ENCODE results near the gene OR8B2.
"Not testable (repeated sequence)": the region's sequence is repeated elsewhere in the genome, so short reads cannot be mapped to it uniquely, and the experiment has no call there.

Gene OR8B2

GRCh38 chr11:124384399-124384798, at the start of gene OR8B2:
Gene OR8B2, minus strand, starts transcription at chr11:124384499. Its CDS starts 1,156 bp downstream, at chr11:124383343.
- DNase-seq (ENCODE audit: low read depth, low spot score), result no peak

- no peak for DNase-seq (ENCODE audit: low read depth, low spot score)
Observed at GRCh38 chr11:124429599-124429998, 45.3 kb upstream of the OR8B2 start.

GRCh38 chr11:124424384-124424921, 40.2 kb upstream of the OR8B2 start, which contains the start of gene OR8B4:
Gene OR8B4, minus strand, starts transcription at chr11:124424871. Its CDS starts 0 bp downstream, at chr11:124424871.
- no peak for DNase-seq (ENCODE audit: low read depth, low spot score)

GRCh38 chr11:124421043-124421442, 36.7 kb upstream of the OR8B2 start:
- no peak for DNase-seq (ENCODE audit: low read depth, low spot score)

- DNase-seq (ENCODE audit: low read depth, low spot score), result peak; percentile 20
Observed at GRCh38 chr11:124415356-124415923, 31.1 kb upstream of the OR8B2 start.

GRCh38 chr11:124409906-124410305, 25.6 kb upstream of the OR8B2 start:
- no peak for DNase-seq (ENCODE audit: low read depth, low spot score)

GRCh38 chr11:124405581-124405980, 21.3 kb upstream of the OR8B2 start:
- DNase-seq (ENCODE audit: low read depth, low spot score), result no peak

GRCh38 chr11:124403186-124403585, 18.9 kb upstream of the OR8B2 start:
- DNase-seq (ENCODE audit: low read depth, low spot score), result not testable (repeated sequence)

GRCh38 chr11:124402326-124402922, 18.1 kb upstream of the OR8B2 start:
- DNase-seq (ENCODE audit: low read depth, low spot score), result peak; percentile 52

- no peak for DNase-seq (ENCODE audit: low read depth, low spot score)
Observed at GRCh38 chr11:124398924-124399323, 14.6 kb upstream of the OR8B2 start, which contains the start of gene OR8B3. Gene OR8B3, minus strand, starts transcription at chr11:124399024. Its CDS starts 1,673 bp downstream, at chr11:124397351.

- not testable (repeated sequence) for DNase-seq (ENCODE audit: low read depth, low spot score)
Observed at GRCh38 chr11:124396847-124397246, 12.5 kb upstream of the OR8B2 start.

- no peak for DNase-seq (ENCODE audit: low read depth, low spot score)
Observed at GRCh38 chr11:124394408-124394807, 10.1 kb upstream of the OR8B2 start.

- DNase-seq (ENCODE audit: low read depth, low spot score), result not testable (repeated sequence)
Observed at GRCh38 chr11:124382857-124383256, 1.4 kb downstream of the OR8B2 start.

GRCh38 chr11:124380585-124380984, 3.7 kb downstream of the OR8B2 start:
- no peak for DNase-seq (ENCODE audit: low read depth, low spot score)

GRCh38 chr11:124376280-124376679, 8.0 kb downstream of the OR8B2 start:
- DNase-seq (ENCODE audit: low read depth, low spot score), result no peak

GRCh38 chr11:124359566-124359965, 24.7 kb downstream of the OR8B2 start:
- DNase-seq (ENCODE audit: low read depth, low spot score), result no peak

GRCh38 chr11:124346311-124346955, 37.9 kb downstream of the OR8B2 start:
- no peak for DNase-seq (ENCODE audit: low read depth, low spot score)

- DNase-seq (ENCODE audit: low read depth, low spot score), result no peak
Observed at GRCh38 chr11:124344346-124344745, 40.0 kb downstream of the OR8B2 start.

- no peak for DNase-seq (ENCODE audit: low read depth, low spot score)
Observed at GRCh38 chr11:124340142-124340447, 44.2 kb downstream of the OR8B2 start.

GRCh38 chr11:124339396-124340141, 44.7 kb downstream of the OR8B2 start:
- DNase-seq (ENCODE audit: low read depth, low spot score), result no peak

All from smooth muscle cell of the brain vasculature (primary cell).